ENCODE data around the gene ZMYND11.
"Not testable (repeated sequence)": the region's sequence is repeated elsewhere in the genome, so short reads cannot be mapped to it uniquely, and the experiment has no call there.

The ZMYND11 gene

DNA sequence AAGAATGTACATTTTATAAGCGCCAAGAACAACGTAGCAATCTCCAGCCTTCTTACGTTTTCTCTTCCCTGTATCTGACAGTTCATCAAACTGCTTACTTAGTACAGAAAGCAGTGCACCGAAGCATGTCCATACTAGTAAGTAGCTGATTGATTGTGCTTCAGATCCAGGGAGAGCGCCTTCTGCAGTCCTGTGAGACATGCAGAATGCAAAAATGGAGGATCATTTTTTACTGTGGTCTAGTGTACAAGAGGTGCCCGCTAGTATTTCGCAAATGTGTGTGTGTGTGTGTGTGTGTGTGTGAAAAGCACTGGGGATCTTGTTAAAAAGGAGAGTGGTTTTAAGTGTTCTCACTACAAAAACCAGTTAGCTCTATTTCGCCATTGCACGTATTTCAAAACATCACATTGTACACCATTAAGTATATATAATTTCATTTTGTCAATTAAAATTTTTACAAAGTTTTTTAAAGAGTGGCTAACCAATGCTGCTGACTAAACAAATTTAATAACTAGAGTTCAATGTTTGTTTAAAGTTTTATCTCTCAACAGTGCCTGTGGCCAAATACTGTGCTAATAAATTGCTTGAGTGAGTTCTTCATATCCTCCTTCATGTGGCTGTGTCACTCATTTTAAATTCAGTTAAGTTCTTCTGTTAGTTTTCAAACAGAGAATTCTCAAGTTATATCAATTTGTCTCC, 99.6 kb downstream of the ZMYND11 start:
- in situ Hi-C loops (cut with MboI; ENCODE audit: low pct_unique_long_range_greater_than_20kb, low sequenced_read_pairs) = no loop called here
- no peak for DNase-seq

DNA sequence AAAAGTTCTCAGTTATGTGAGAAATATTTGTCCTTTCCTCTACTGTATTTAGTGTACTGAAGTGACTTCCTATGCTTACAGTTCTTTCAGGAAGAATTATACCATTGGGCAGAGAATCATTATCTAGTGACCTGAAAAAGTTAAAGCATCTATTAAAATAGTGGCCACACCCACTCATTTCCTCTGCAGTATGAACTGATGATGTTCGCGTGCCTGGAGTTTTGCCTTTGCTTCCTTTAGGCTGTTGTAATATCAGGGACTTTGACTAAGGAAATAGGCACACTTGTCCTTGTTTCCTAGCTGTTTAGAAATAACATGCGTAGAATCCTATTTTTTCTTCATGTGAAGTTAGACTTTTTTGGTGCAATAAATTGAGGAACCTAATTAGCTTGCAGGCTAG, 100.7 kb downstream of the ZMYND11 start:
- in situ Hi-C loops (cut with MboI; ENCODE audit: low pct_unique_long_range_greater_than_20kb, low sequenced_read_pairs) = no loop called here

DNA sequence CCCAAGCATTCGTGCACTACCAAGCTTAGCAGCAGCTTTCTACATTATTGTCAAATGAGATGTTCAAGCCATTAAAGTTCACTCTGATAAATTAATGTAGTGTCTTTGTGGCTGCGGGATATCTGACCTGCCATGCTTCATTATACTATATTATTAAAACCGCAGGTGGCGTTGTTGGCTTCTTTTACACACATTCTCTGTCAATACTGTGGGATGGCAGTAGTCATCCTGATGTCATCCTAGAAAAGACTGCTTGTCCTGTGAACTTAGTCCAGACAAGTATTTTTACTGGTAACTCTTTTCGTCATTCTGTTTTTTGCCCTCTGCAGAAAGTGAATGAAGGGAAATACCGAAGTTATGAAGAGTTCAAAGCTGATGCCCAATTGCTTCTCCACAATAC, 103.9 kb downstream of the ZMYND11 start:
- DNase-seq = no peak
- in situ Hi-C loops (cut with MboI; ENCODE audit: low pct_unique_long_range_greater_than_20kb, low sequenced_read_pairs) = no loop called here

More for the DNA sequence above, 100.7 kb downstream of the ZMYND11 start:
- no peak for DNase-seq

DNA sequence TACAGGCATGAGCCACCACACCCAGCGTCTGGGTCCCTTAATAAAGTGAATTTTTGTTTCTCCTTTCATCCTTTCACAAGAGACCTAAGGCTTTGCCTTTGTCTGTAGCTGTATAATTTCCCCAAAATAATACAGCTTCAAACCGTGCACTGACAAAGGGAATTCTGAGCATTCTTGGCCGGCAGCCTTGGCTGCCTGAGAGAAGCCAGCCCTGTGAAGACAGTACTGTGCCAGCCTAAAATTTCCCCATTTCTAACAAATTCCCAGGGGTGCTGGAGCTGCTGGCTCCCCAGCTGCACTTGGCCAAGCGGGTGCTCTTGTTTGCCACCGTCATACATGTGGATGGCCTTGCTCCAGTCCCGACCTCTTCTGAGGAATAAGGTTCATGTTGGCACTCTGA, 106.2 kb downstream of the ZMYND11 start:
- no peak for DNase-seq
- in situ Hi-C loops (cut with MboI; ENCODE audit: low pct_unique_long_range_greater_than_20kb, low sequenced_read_pairs) = no loop called here

DNA sequence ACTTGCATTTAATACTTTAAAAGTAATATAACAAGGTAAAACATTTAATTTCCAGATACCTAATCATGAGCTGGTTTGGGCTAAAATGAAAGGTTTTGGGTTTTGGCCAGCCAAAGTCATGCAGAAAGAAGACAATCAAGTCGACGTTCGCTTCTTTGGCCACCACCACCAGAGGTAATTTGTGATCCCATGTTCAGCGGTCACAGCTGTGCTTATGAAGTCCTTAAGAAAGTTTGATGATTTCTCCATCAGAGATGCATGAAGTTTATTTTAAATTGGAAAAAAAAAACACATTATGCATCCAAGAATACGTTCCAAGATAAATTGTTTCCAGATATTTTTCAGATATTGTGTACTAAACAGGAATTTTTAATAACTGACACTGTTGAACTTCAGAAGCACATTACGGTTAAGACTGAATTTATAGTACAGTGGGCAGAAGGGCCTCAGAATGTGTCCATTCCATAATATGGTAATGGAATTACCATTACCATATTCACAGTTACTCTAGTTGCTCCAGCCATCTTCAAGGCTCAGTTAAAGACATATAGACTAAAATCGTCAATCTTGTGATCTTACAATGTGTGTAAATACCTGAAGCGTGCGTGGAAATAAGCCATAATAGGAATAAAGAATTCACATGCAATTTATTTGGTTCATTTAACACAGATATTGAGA, 106.8 kb downstream of the ZMYND11 start:
- in situ Hi-C loops (cut with MboI; ENCODE audit: low pct_unique_long_range_greater_than_20kb, low sequenced_read_pairs) = no loop called here
- no peak for DNase-seq

DNA sequence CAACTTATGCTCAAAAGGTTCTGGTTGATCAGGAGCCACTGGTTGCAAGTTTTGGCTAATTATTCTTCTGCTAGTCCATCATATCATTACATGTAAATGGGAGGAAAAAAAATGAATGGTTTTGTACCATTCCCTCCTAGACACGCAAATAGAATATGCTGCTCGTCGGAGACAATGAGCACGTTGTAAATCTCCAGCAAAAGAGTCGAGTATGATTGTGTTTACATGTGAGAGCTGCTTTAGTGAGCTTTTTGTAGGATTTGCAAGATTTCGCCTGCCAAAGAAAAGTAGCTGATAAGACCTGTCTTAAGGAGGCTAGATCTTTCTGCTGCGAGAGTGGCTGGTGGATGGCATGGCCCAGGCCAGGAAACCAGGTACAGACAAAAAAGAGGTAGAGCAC, 109.0 kb downstream of the ZMYND11 start:
- in situ Hi-C loops (cut with MboI; ENCODE audit: low pct_unique_long_range_greater_than_20kb, low sequenced_read_pairs) = no loop called here
- DNase-seq = no peak

DNA sequence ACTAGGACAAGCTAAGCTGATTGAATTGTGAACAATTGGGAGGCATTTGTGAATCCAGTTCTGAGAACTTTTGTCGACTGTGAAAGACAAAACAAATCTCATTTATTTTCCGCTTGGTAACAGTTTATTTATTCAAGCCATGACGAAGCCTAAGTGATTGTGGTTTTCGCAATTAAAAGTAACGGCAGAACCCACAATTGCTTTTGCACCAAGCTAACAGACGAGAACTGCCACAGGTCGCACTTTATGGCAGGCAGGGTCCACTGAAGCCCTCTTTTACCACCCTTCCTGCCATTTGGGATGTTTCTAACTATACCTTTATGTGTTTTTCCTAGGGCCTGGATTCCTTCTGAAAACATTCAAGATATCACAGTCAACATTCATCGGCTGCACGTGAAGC, 111.2 kb downstream of the ZMYND11 start:
- DNase-seq = no peak
- in situ Hi-C loops (cut with MboI; ENCODE audit: low pct_unique_long_range_greater_than_20kb, low sequenced_read_pairs) = no loop called here

DNA sequence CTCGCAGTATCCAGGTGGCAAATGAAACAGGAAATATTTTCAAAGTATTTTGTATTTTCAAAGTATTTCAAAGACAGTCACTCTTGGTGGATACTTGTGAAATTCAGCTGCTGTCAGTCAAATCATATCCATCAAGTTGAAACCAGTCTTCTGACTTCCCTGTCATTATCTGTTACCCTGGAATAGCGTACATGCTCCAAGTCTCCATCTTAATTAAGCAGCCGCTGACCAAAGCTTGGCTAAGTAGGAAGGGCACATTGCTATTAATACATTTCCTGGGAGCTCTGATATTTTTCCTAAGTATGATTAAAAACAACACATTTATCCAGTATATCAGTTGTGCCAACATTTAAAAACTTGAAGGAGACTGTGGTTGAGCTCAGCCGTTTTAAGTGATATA, 112.2 kb downstream of the ZMYND11 start:
- DNase-seq = no peak
- in situ Hi-C loops (cut with MboI; ENCODE audit: low pct_unique_long_range_greater_than_20kb, low sequenced_read_pairs) = no loop called here

DNA sequence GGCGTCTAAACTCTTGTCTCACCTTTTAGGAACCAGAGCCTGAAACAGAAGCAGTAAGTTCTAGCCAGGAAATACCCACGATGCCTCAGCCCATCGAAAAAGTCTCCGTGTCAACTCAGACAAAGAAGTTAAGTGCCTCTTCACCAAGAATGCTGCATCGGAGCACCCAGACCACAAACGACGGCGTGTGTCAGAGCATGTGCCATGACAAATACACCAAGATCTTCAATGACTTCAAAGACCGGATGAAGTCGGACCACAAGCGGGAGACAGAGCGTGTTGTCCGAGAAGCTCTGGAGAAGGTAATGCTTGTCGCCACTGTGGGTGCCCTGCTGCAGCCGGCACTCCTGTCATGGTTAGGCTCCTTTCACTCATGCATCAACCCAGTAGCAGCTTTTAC, 113.1 kb downstream of the ZMYND11 start:
- in situ Hi-C loops (cut with MboI; ENCODE audit: low pct_unique_long_range_greater_than_20kb, low sequenced_read_pairs) = no loop called here
- no peak for DNase-seq

DNA sequence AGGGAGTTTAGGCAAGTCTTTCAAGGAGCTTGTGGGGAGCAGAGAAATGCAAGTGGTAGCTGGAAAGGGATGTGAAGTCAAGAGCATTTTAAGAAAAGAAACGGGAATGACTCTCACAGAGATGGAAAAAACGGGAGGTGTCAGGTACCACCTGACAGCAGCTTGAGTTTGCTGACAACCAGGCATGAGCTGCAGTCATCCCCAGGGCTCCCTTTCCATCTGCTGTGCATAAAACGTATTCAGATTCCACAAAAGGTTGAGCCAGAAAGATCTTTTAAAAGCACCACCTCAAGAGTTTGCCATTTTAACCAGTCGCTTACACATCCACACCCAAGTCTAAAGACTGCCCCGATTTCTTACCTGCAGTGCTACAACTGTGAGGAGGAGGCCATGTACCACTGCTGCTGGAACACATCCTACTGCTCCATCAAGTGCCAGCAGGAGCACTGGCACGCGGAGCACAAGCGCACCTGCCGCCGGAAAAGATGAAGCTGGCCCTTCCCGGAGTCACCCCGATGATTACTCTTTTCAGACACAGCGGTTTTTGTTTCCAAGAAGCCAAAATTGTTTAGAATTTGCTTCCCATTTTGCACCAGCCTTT, 116.8 kb downstream of the ZMYND11 start:
- in situ Hi-C loops (cut with MboI; ENCODE audit: low pct_unique_long_range_greater_than_20kb, low sequenced_read_pairs) = no loop called here

DNA sequence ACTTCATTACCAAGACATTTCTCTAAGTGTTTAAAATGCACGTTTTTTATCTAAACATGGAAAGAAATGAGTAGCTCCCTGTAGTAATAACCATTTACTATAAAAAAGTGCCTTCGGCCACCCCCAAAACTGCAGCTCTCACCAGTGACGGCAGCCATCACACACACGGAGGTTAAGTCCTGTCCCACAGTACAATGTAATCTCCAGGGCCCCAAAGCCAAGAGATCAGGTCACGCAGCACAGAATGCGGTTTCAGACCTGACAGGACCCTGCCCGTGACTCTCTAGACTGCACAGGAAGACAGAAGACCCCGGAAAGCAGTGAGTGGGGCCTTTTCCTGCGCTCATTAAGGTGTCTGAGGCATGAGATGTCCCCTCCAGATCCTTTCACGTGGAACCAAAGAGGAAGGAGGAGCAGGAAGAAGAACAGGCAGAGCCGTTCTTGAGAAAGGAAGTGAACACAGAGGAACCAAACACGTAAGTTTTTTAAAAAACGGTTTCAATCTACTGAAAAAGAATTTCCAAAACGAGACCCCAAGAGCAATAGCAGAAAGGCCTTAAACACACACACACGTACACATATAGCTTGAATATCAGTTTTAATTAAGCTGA, 125.7 kb downstream of the ZMYND11 start:
- in situ Hi-C loops (cut with MboI; ENCODE audit: low pct_unique_long_range_greater_than_20kb, low sequenced_read_pairs) = no loop called here
- DNase-seq = peak; percentile 8

More for the DNA sequence above, 116.8 kb downstream of the ZMYND11 start:
- no peak for DNase-seq

DNA sequence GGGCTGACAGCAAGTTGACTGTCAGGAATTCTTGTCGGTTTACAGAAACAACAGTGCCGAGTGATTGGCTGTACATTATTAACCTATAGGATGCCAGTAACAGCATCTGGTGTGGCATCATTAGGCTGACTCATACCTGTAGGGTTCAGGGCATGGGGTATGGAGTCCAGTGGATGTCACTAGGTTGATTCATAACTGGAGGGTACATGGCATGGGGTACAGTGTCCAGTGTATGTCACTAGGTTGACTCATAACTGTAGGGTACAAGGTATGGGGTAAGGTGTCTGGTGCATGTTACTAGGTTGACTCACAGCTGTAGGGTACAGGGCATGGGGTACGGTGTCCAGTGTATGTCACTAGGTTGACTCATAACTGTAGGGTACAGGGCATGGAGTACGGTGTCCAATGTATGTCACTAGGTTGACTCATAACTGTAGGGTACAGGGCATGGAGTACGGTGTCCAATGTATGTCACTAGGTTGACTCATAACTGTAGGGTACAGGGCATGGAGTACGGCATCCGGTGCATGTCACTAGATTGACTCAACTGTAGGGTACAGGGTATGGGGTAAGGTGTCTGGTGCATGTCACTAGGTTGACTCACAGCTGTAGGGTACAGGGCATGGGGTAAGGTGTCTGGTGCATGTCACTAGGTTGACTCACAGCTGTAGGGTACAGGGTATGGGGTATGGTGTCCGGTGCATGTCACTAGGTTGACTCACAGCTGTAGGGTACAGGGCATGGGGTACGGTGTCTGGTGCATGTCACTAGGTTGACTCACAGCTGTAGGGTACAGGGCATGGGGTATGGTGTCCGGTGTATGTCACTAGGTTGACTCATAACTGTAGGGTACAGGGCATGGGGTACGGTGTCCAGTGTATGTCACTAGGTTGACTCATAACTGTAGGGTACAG, 129.2 kb downstream of the ZMYND11 start:
- in situ Hi-C loops (cut with MboI; ENCODE audit: low pct_unique_long_range_greater_than_20kb, low sequenced_read_pairs); DNase-seq: not testable (repeated sequence)

DNA sequence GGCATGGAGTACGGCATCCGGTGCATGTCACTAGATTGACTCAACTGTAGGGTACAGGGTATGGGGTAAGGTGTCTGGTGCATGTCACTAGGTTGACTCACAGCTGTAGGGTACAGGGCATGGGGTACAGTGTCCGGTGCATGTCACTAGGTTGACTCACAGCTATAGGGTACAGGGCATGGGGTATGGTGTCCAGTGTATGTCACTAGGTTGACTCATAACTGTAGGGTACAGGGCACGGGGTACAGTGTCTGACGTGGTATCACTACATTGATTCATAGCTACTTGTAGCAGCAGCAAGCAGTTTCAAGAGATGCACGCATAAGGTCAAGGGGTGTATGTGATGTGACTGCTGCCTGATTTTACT, 129.8 kb downstream of the ZMYND11 start:
- in situ Hi-C loops (cut with MboI; ENCODE audit: low pct_unique_long_range_greater_than_20kb, low sequenced_read_pairs); DNase-seq: not testable (repeated sequence)

DNA sequence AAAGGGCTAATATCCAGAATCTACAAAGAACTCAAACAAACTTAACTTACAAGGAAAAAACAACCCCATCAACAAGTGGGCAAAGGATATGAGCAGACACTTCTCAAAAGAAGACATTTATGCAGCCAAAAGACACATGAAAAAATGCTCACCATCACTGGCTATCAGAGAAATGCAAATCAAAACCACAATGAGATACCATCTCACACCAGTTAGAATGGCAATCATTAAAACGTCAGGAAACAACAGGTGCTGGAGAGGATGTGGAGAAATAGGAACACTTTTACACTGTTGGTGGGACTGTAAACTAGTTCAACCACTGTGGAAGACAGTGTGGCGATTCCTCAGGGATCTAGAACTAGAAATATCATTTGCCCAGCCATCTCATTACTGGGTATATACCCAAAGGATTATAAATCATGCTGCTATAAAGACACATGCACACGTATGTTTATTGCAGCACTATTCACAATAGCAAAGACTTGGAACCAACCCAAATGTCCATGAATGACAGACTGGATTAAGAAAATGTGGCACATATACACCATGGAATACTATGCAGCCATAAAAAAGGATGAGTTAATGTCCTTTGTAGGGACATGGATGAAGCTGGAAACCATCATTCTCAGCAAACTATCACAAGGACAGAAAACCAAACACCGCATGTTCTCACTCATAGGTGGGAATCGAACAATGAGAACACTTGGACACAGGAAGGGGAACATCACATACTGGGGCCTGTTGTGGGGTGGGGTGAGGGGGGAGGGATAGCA, 130.7 kb downstream of the ZMYND11 start:
- in situ Hi-C loops (cut with MboI; ENCODE audit: low pct_unique_long_range_greater_than_20kb, low sequenced_read_pairs); DNase-seq: not testable (repeated sequence)

DNA sequence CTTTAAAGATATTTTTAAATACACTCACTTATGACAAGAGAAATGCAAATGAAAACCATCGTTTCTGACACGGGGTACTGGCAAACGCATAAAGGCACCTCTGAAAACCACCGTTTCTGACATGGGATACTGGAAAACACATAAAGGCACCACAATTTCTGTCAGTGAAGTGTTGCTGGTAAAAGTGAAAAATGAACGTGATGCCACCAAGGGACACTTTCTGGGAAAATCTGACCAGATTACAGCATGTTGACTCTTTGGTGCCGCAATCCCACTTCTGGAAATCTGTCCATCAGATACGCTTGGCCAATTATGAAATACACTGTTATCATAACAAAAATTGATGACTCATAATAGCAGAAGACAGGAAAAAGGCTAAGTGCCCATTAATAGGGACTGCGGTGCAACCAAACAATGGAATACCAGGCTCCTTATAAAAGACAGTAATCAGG, 131.7 kb downstream of the ZMYND11 start:
- no peak for DNase-seq
- in situ Hi-C loops (cut with MboI; ENCODE audit: low pct_unique_long_range_greater_than_20kb, low sequenced_read_pairs) = no loop called here

DNA sequence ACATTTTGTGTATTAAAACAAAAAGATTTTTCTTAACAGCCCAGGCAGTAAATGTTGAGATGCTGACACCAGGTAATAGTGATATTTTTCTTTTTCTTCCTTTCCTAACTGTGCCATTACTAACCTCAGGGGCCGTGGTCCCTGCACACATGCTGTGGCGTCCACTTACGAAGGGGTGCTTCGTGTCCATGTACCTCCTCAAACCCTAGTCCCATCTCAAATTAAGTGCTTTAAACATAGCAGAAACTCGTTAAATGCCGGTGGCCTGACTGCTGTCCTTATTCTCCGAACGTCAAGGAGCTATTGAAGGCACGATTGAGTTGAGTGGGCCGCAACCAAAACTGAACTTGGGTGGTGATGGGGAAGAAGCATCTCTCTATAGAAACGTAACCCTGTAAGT, 132.4 kb downstream of the ZMYND11 start:
- no peak for DNase-seq
- in situ Hi-C loops (cut with MboI; ENCODE audit: low pct_unique_long_range_greater_than_20kb, low sequenced_read_pairs) = no loop called here

DNA sequence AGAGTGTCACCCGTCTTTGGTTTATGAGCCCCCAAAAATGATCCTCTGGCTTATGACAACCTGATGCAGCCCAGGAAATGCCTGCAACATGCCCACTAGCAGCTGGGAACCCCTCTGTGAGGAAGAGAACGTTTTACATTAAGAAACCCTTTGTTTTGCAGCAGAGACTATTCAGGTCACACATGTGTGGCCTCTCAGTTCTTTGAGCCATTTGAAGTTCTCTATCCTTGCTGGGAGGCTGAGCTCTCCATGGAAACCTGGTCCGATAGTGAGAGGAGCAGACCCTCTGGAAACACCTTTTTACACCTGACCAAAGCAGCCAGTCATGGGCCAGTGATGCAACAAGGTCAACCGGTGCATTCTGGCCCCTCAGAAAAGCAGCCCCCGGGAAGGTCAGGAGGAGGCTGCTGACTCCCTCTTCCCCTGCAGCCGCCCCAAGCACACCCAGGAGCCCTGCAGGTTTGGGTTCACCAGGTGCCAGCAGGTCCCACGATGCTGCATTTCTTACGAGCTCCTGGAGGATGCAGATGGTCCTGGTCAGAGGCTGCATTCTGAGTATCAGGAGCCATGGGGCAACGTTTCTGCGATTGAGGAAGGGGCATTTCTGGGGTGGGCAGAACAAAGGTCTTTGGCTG, 134.3 kb downstream of the ZMYND11 start:
- no peak for DNase-seq
- in situ Hi-C loops (cut with MboI; ENCODE audit: low pct_unique_long_range_greater_than_20kb, low sequenced_read_pairs) = no loop called here

DNA sequence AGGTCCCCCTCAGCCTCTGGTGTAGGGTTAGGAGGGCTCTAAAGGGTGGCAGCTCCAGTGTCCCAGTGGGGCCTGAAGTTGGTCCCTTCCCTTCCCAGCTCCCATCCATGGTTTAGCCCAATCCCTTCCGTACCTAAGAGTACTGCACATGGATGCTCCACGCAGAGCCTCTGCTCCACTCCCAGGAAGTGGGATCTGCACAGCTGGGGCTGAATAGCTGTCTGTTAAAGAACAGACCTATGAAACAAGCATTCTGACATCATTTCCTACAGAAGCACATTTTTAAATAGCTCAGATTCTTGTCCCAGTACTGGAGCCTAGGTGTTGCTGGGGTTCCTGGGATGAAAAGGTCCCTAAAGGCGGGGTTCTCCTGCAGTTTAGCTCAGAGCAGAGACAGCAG, 135.9 kb downstream of the ZMYND11 start:
- in situ Hi-C loops (cut with MboI; ENCODE audit: low pct_unique_long_range_greater_than_20kb, low sequenced_read_pairs) = no loop called here

More for the DNA sequence above, 135.9 kb downstream of the ZMYND11 start:
- no peak for DNase-seq
